HG03064 (cell line): ENCODE results near the gene ANKRD49.
A peak's percentile ranks its signal among the peaks of the same experiment; 100 is the strongest.
"Not testable (repeated sequence)": the region's sequence is repeated elsewhere in the genome, so short reads cannot be mapped to it uniquely, and the experiment has no call there.

Experiments
- ATAC-seq: cut with Tn5 transposase; IDR thresholded peaks from one replicate; pipeline ENCODE4 v1.9.1; 2021; ENCODE audit warnings: low read depth; ENCODE audit not compliant: unreplicated experiment

Gene ANKRD49

DNA sequence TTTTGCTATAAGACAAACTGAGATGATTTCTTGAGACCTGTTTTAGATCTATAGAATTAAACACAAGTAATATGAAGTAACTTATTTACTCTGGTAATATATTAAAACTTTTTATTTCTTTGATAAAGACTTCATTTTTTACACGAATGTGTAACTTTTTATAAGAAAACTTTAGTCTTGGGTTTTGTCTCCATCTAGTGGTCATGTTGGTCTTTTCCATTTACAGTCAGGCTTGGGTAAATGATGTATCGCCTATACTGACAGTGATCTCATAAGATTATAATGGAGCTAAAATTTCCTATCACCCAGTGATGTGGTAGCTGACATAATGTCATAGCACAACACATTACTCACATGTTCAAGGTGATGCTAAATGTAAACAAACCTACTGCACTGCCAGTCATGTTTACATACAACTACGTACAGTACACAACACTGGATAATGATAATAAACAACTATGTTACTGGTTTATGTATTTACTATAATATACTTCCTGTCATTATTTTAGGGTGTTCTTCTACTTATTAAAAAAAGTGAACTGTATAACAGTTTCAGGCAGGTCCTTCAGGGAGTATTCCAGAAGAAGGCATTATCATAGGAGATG is 11.0 kb downstream of the ANKRD49 start:
- no peak for ATAC-seq

DNA sequence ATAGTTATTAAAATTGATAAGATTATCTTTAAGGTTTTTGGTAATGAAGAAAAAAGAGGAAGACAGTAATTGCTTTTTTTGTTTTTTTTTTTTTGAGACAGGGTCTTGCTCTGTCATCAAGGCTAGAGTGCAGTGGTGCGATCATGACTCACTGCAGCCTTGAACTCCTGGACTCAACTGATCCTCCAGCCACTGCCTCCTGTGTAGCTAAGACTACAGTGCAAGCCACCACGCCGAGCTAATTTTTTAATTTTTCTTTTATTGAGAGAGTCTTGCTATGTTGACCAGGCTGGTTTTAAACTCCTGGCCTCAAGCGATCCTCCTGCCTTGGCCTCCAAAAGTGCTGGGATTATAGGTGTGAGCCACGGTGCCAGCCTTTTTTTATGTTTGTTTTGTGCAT is 12.7 kb downstream of the ANKRD49 start:
- not testable (repeated sequence) for ATAC-seq

DNA sequence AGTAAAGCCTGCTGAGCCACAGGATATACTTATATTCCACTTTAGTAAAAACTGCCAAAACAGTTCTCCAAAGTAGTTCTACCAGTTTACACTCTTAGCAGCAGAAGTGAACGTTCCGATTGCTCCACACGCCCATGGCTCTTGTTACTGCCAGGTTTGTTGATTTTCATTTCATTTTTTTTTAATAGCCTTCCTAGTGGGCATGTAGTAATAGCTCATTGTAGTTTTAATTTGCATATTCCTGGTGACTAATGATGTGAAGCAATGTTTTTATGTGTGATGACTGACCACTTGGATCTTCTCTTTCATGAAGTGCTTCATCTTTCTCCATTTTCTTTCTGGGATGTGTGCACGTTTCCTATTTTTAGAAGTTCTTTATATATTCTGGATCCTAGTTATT is 13.7 kb downstream of the ANKRD49 start:
- ATAC-seq = no peak

DNA sequence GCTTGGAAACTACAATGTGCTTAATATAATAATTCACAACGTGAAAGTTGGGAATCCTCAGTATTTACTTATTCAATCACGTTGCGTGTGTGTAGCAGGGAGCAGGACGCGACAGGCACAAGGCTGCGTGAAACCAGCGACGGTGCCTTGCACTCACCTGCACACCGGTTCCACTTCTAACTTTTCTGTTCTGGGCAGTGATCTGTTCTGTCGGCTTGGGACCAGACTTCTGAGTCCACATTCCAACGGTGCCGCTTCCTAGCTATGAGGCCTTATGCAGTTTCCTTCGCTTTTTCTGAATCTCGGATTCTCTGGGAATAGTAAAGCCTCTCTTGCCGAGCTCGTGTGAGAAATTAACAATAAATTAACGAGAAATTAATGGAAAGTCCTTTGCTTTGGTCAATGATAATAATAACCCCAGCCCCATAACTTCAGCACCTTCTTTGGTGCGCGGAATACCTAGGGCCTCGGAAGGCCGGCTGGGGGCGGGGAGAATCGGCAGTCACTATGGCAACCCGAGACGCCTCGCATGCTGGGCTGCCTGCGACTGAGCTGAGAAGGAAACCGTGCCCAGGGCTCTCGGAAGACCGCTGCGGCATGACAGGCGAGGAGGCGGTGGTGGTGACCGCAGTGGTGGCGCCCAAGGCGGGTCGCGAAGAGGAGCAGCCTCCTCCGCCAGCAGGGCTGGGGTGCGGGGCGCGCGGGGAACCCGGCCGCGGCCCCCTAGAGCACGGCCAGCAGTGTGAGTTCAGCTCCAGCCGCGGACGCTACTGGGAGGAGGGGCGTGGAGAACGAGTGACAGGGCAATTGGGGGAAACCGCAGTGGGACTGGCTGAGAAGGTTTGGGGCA is 18.4 kb downstream of the ANKRD49 start, which contains the start of gene C11orf97:
TSS of gene C11orf97 (plus strand) at position 530 of the 850 bp plus-strand sequence. CDS start at position 598, 68 bp downstream.
- peak; percentile 91 for ATAC-seq

DNA sequence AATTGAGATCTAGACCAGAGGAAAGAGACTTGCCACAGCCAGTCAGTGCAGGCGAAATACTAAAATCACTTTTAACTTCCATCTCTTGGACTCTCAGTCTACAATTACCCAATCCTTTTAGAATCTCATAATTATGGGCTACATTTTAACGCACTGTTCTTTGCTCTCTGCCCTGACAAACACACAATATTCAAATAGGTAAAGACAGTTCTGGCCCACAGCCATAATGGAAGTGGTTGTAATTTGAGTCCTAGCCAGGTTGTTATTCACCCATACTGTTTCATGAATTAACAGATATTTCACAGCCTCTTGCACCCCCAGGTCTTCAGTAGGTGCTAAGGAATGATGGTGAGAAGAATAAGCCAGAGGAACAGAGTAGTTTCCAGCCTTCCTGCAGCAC is 19.3 kb downstream of the ANKRD49 start:
- peak; percentile 30 for ATAC-seq

DNA sequence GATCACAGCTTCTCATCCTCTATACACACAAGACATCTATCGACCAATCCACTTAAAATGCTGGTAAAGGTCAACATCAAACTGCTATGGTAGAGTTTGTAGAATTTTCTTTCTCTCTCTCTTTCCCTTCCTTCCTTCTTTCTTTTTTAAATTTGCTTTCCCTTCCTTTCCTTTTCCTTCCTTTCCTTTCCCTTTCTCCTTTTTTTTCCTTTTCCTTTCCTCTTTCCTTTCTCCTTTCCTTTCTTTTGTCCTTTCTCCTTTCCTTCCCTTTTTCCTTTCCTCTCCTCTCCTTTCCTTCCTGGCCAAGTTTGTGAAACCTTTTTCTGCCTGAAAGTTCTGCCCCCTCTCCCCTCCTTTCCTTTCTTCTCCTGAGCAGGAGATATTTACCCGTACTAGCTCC is 21.6 kb downstream of the ANKRD49 start:
- ATAC-seq = no peak

DNA sequence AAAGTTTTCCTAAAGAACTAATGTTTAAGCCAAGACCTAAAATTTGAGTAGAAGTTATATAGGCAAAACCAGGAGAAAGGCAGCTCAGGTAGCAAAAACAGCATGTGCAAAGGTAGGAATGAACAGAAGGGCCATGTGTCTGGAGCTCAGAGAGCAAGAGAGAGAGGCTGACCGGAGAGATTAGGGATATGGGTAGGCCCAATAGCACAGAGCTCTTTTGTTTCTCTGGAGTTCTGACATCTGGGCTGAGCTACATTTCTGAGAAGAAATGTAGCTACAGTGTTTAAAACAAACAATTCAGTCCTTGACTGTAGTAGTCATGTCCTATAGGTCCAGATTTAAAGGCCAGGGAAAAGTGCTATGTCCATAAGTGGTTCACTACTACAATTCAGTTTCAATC is 22.9 kb downstream of the ANKRD49 start:
- ATAC-seq = no peak

DNA sequence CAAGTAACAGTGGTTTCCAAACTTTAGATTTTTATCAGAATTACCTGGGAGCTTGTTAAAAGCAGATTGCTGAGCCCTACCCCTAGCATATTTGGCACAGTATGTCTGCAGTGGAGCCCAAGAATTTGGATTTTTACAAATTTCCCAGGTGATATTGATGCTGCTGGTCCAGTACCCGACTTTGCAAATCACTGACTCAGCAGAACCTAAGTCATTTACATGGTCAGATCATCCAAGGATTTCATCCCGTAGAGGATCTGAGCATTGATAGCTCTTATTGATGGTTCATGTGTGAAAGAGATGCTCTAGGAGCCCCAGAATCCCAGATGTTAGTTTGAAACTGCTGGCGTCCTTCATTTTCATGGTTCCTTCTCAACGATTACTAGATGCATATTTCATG is 24.5 kb downstream of the ANKRD49 start:
- no peak for ATAC-seq

DNA sequence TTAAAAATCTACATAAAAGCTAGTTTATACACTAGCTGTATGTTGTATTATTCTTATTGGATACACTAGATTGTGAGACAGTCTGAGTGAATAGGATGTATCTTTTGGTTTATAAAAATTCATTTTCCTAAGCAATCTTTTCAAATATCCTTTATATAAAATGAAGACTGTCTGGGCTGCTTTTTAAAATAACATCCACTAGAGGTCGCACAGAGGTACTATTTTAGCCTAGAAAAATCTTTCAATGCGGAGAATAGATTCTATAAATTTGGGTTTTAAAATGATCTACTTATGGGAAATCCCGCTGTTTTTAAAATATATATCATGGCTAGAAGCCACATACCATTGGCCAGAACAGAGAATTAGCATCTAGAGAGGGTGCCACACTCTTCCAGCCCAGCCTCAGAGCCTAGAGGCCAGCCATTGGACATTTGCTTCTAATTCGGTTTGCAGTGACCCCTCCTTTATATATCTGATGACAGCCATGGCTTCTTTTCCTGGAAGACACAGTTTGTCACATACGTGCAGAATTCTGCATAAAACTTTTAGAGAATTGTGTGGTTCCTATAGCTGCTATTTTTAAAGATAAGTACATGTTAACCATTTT is 25.8 kb downstream of the ANKRD49 start:
- ATAC-seq = no peak

DNA sequence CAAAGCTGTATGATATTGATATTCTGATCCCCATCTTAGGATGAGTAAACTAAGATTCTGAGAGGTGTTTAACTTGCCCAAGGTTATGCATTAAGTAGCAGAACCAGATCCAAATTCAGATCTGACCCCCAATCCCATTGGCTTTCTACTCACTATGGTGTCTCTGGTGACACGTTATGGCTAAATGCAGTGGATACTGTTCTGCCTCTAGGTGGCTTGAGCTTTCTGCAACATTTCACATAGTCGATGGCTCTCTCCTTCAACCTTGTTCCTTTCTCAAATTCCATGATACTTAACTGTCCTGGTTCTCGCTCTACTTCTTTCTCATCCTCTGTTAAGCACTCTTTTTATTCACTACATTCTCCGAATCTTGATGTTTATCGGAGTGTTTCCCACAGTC is 27.9 kb downstream of the ANKRD49 start:
- peak; percentile 57 for ATAC-seq

DNA sequence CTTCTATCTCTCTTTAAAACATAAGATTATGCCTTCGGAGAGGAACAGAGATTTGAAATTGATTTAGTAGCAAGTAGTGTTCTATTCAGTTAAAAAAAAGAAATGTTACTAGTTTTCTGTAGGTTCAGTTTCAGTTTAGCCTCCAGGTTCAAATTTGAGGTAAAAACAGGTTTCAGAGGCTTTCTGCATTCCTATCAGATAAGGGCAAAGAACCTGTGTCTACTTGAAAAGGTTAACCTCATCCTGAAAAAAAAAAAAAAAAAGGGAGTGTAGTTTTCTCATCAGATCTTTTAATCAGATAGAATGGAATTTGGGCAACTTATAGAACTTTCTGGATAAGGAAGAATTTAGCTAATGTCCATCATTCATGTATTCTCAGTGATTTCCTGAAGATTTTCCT is 30.6 kb downstream of the ANKRD49 start:
- ATAC-seq = no peak

DNA sequence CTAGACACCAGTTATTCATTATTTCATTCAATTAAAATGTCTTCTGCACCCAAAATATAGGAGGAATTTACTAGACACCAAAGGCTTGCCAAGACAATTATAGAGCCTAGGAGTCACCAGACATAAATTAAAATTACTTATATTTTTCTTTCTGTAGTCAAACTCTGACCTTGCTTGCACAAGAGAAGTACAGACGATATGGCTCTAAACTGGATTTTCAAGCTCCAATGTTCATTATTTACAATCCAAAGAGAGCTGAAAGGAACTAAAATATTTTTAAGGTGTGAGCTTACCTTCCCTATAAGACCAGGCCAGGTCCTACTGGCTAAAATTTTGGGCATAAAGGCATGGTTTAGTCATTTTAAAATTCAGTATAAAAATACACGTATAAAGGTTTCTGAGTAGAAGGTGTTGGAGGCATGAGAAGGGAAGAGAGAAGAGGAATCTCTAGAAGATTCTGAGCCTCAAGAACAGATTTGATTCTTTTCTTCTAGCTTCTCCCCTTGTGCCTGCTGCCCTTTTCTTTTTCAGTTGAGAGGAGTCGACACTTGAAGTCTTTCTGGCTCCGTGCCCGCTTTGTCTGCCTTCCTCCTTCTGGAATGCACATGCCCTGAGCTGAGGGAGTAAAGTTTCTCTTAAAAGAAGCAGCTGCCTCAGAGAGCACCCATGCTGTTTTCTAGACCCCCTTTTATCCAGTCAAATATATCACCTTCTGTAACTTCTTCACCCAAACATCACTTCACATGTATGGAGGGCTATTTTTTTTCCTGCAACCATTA is 32.0 kb downstream of the ANKRD49 start:
- ATAC-seq = no peak

DNA sequence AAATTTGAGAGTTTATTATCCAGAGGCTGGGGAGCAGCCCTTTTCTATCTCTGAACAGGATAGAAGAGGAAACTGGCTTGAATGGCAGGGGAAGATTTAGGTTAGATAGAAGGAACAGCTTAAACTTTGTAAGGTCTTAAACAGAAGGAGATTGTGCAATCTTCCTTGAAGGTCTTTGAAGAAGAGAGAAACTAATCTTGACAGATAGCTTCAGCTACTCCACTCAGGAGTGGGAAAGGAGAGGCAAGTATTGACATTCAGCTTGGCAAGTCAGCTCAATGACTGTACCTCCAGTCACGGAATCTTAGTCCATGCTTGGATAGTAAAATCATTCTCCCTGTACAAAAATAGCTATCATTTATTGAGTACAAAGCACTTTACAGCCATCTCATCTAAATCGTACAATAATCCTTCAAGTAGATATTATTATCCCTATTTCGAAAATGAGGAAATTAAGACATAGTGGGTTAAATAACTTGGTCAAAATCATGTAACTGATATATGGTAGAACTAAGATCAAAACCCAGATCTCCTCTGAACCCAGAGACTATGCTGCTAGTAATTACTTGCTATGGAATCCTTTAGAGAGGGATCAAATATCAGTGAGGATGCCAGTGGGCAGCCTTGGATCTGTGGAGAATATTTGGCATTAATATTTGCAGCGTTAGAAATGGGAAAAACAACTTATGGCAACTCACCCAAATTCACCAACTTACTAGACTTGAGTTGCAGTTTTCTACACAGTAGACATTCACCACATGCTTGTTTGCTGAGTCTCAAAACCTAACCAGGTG is 33.1 kb downstream of the ANKRD49 start:
- no peak for ATAC-seq

DNA sequence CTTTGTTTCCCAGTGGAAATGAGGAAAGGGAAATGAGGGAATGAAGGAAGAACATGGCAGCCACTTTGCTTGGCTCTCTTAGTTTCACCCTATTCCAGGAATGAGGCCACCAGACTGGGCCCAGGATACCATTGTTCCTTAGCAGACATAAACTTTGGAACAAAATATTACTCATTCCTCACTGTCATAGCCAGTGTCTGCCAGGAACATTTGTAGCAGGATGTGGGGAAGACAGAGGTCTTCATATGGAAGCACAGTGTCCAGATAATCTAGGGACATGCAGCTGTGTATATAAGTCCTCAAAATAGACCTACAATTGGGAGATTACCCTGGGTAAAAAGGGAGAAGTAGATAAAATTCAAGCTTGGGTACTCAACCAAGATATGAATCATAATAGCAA is 34.8 kb downstream of the ANKRD49 start:
- no peak for ATAC-seq

DNA sequence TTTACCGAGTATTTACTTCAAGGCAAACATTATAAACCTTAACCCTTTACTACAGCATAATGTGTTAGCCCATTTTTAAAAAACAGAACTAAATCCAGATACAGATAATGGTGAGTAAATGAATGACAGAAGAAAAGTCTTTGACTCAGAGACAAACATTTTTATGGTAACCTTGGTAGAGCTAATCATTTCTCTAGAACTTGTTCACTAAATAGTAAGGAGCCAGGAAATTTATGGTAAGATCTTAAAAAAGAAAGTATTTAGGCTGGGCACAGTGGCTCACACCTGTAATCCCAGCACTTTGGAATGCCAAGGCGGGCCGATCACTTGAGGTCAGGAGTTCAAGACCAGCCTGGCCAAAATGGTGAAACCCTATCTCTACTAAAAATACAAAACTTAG is 38.4 kb downstream of the ANKRD49 start:
- no peak for ATAC-seq

DNA sequence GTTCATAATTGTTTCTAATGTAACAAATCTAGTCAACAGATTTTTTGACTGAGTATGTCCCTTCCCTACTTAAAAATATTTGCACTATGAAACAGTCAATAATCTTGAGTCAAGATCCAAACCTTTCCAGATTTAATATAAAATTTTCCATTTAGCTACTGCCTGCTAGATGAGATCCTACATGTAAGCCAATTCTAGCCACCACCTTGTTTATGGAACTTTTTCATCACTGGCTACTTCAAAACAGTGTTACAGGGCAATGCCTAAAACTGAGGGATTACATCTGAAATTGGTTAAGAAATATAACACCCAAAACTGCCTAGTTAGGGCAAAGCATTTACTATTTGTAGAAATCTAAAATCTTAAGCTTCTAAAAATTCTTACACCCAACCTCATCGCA is 39.4 kb downstream of the ANKRD49 start:
- no peak for ATAC-seq

DNA sequence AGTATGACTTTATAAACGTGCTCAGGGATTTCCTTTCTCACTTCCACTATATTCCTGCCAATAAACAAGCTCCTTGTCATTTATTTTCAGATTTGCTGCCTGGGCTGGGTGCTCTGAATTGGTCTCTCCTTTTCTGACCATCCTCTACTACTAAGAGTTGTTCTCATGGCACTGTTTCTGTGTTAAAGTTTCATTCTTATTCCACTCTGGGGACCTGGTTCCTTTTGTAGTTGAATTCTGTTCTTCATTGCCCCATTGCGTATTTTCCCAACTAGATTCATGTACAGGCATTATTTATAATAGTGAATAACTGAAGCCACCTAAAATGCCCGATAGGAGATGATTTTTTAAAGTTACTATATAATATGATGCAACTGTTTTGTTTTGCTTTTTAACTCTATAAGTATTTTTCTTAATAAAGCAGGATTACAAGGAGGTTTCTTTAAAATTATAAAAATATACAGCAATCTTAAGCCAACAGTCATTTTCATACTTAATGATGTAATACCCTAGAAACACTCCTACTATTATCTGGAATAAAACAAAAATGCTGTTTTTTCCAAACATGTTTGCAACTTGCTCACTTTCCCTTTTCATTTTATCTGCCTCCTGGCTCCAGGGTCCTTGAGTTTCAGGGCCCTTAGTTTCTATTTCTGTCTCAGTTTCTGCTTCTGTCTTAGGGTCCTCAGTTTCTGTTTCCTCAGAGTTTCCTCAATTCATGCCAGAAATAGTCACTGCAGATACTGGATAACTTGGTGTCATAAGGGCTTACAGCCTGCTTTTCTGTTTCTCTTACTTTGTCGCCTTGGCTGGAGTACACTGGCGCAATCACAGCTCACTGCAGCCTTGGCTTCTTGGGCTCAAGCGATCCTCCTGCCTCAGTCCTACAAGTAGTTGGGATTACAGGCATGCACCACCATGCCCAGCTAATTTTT is 40.2 kb downstream of the ANKRD49 start:
- no peak for ATAC-seq

DNA sequence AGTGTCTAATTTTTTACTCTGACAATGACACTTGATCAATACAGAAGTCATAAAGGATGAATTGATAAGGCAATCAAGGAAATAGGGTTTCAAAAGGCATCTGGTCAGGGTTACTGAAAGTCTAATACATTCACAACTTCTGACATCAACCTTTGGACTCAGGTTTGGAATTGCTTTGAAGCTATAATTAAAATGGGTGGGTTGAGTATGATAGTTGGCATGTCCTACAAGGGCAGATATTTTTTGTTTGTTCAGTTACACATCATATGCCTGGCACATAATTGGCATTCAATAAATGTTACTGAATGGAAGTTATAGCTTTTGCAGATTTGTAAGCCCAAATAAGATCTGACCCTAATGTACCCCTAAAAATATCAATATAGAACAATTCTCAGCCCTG is 42.6 kb downstream of the ANKRD49 start:
- no peak for ATAC-seq

DNA sequence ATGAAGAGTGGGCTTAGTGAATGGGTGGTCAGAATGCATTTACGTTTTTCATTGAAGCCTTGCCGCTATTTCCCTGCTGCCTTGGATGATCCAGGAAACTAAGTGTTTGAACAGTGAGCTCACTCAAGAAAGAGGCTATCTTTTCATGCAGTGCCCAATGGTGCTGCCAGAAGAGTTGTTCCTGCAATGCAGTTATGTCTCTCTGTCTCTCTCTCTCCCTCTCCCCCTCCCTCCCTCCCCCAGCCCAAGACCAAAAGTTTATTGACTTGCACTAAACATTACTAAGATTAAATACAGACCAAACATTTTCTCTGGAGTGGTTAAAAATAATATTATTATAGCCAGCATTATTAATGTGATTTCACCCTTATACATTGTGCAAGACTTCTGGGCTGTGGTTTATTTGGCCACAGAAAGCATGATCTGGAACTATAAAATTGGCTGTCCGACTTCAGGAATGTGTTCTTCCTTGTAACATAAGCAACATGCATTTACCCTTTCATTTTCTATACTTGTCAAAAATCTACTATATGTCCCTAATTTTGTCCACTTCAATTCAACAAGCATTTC is 43.3 kb downstream of the ANKRD49 start:
- no peak for ATAC-seq
